Bone marrow (tissue), 2 donors: ENCODE results near the gene MOAP1.
A peak's percentile ranks its signal among the peaks of the same experiment; 100 is the strongest.
"Not testable (repeated sequence)": the region's sequence is repeated elsewhere in the genome, so short reads cannot be mapped to it uniquely, and the experiment has no call there.

ENCODE experiments used
- DNase-seq, 2 donors: peaks; one replicate each; lab custom pipeline; 2025; lab: John Stamatoyannopoulos, UW

Gene MOAP1

GRCh38 chr14:93185349-93185720 lies 638 bp upstream of the MOAP1 start:
- DNase-seq, result peak in 1 of 2 donors; percentile 39

- DNase-seq, result no peak
Measured at GRCh38 chr14:93183596-93184317, 940 bp downstream of the MOAP1 start.

- no peak for DNase-seq
Measured at GRCh38 chr14:93175492-93175891, 9.2 kb downstream of the MOAP1 start.

GRCh38 chr14:93174731-93175130 lies 10.0 kb downstream of the MOAP1 start:
- not testable (repeated sequence) for DNase-seq

DNA sequence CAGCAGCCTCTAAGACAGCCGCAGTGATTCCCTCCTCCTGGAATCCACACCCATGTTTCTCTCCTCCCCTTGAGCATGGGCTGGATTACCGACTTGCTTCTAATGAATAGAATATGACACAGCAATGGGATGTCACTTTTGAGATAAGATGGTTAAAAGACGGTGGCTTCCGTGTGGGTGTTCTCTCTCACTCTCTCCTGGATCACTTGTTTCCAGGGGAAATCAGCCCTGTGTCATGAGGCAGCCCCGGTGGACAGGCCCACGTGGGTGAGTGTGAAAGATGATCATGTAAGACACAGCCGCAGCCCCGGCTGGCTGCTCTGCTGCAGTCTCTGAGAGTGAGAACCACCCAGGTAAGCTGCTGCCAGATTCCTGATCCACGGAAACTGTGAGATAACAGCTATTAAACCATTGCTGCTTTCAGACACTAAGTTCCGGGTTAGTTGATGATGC lies 10.7 kb downstream of the MOAP1 start:
- DNase-seq, result no peak

- no peak for DNase-seq
Measured at GRCh38 chr14:93171376-93171775, 13.3 kb downstream of the MOAP1 start.

GRCh38 chr14:93170141-93170540 lies 14.6 kb downstream of the MOAP1 start:
- DNase-seq, result not testable (repeated sequence)

GRCh38 chr14:93169619-93170018 lies 15.1 kb downstream of the MOAP1 start:
- DNase-seq, result not testable (repeated sequence)

DNA sequence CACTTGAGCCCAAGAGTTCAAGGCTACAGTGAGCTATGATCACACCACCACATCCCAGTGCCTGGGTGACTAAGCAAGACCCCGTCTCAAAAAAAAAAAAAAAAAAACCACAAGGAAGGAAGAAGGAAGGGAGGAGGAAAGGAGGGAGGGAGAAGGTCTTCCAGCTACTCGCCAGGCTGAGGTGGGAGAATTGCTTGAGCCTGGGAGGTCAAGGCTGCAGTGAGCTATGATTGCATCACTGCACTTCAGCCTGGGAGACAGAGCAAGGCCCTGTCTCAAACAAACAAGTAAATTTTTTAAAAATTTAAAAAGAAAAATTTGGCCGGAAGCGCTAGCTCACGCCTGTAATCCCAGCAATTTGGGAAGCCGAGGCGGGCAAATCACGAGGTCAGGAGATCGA lies 16.1 kb downstream of the MOAP1 start:
- not testable (repeated sequence) for DNase-seq

DNA sequence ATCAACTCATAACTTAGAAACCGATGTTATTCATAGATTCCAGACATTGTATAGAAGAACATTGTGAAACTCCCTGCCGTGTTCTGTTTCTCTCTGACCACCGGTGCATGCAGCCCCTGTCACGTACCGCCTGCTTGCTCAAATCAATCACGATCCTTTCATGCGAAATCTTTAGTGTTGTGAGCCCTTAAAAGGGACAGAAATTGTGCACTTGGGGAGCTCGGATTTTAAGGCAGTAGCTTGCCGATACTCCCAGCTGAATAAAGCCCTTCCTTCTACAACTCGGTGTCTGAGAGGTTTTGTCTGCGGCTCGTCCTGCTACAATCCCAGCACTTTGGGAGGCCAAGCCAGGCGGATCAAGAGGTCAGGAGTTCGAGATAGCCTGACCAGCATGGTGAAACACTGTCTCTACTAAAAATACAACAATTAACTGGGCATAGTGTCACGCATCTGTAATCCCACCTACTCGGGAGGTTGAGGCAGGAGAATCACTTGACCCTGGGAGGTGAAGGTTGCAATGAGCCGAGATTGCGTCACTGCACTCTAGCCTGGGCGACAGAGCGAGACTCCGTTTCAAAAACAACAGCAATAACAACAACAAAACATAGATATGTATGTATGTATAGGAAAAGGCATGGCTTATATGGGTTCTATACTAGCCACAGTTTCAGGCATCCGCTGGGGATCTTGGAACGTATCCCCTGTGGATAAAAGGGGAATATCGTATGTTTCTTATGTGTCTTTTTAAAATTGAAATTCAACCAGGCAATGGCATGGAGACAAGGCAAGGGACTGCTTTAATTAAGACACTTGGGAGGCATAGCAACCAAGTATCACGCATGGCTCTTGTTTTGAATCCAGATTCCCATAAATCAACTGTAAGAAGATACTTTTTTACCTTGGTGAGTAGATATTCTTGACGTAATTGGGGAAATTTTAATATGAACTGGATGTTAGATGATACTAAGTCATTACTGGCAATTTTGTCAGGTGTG lies 19.1 kb downstream of the MOAP1 start:
- DNase-seq, result not testable (repeated sequence)

- no peak for DNase-seq
Measured at GRCh38 chr14:93163564-93163963, 21.1 kb downstream of the MOAP1 start.

DNA sequence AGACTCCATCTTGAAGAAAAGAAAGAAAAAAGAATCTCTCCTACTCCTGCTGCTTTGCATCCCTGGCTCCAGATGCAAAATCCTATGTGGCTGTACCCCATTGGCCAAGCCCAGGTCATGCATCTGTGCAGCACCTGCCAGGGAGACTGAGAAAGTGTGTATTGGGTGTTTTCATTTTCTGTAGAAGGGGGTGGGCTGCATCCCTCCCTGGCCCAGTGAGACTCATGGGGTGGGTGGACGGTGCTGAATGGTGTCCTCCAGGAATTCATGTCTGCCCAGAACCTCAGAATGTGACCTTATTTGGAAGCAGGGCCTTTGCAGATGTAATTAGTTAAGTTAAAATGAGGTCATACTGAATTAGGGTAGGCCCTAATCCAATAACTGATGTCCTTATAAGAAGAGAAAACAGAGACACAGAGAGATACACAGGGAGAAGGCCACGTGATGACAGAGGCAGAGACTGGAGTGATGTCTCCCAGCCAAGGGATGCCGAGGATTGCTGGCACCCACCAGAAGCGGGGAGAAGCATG lies 23.2 kb downstream of the MOAP1 start:
- no peak for DNase-seq

DNA sequence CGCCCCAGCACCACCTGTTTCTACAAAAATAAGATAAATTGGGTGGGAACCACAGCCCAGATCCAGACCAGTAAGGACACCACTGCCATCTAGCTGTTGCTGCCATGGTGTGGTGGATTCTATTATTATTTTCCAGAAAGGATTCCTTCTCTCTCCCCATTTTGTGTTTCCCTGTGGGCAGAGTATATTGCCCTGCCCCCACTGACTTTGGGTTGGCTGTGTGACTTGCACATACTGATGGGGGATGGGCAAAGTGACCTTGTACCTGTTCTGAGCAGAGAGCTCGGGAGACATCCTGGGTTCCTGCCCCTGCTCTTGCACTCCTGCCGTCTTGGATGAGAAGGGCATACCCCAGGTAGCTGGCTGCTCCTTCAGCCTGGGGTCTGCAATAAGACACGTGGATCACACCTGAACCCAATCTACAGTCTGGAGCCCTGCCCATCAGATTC lies 24.3 kb downstream of the MOAP1 start:
- DNase-seq, result no peak

DNA sequence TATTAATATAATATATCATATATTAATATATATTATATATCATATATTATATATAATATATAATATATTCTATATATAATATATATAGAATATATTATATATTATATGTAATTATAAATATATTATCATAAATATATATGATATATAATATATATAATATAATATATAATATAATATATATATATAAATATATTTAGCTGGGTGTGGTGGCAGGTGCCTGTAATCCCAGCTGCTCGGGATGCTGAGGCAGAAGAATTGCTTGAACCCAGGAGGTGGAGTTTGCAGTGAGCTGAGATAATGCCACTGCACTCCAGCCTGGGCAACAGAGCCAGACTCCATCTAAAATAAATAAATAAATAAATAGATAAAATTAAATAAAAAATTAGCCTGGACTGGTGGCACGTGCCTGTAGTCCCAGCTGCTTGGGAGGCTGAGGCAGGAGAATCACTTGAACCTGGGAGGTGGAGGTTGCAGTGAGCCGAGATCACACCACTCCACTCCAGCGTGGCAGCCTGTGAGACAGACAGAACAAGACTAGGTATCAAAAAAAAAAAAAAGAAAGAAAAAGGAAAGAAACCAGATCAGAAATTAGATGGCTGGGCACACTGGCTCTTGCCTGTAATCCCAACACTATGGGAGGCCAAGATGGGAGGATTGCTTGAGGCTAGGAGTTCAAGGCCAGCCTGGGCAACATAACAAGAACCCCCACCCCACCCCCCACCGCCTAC lies 24.9 kb downstream of the MOAP1 start:
- not testable (repeated sequence) for DNase-seq

DNA sequence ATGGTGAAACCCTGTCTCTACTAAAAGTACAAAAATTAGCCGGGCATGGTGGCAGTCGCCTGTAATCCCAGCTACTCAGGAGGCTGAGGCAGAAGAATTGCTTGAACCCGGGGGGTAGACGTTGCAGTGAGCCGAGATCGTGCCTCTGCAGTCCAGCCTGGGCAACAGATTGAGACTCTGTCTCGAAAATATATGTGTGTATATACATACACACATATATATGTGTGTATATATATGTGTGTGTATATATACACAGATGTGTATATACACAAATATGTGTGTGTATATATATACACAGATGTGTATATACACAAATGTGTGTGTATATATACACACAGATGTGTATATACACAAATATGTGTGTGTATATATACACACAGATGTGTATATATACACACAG lies 26.3 kb downstream of the MOAP1 start:
- DNase-seq, result not testable (repeated sequence)

GRCh38 chr14:93156693-93157369 lies 27.9 kb downstream of the MOAP1 start:
- no peak for DNase-seq

DNA sequence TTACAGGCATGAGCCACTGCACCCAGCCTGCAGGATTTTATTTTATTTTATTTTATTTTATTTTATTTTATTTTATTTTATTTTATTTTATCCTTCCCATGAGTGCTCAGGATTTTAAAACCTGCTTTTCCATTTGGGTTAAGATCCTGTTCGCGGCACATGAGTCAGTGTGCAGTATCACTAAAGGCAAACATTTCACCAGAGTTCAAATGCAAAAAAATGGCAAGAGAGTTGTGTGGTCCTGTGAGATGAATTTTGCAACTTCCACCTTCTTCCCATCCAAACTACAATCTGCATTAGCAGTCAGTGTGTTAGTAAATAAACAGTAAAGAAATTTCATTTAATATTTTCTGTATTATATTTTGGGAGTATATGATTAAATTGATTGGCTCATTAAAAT lies 29.0 kb downstream of the MOAP1 start:
- DNase-seq, result no peak

DNA sequence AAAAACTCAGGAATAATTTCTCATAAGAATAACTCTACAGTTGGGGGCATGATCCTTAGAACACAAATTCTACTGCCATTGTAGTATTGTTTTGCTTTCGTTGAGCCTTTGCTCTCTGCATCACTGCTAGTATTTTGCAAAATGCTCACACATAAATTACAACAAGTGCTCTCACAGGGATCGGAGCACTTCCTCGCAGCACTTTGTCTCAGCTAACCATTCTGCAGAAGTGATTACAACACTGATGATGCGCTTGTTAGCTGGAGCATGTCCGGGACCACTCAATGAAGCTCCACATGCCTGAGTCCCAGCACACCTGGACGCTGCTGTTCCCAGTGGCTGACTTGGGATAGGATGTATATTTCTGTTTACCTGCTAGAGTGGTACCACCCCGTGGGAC lies 31.6 kb downstream of the MOAP1 start:
- no peak for DNase-seq

GRCh38 chr14:93150227-93151208 lies 34.2 kb downstream of the MOAP1 start:
- no peak for DNase-seq

- DNase-seq, result no peak
Measured at GRCh38 chr14:93148979-93149378, 35.7 kb downstream of the MOAP1 start.
